IMR-90 (cell line): ENCODE results near the gene ATP4A.

Source experiments
- POLR2A ChIP-seq: IDR thresholded peaks from 2 replicates; pipeline ENCODE4 v1.6.1; 2012; ENCODE audit warnings: mild to moderate bottlenecking, low read depth, low read length
- RAD21 ChIP-seq: IDR thresholded peaks from 2 replicates; pipeline ENCODE4 v1.6.1; 2012; ENCODE audit warnings: low read length, improper control_type of control experiment
- RFX5 ChIP-seq: IDR thresholded peaks from 2 replicates; pipeline ENCODE4 v1.8.0; 2012; ENCODE audit warnings: low read depth, mild to moderate bottlenecking, low read length, moderate library complexity
- SMC3 ChIP-seq: fragments of 150-350 bp; IDR thresholded peaks from 2 replicates; pipeline ENCODE4 v1.6.1; 2016; ENCODE audit warnings: low read depth, mild to moderate bottlenecking, antibody characterized with exemption, low read length, moderate library complexity
- TF ChIP-seq, protein P1 (sequence below): conservative IDR thresholded peaks from 2 replicates; pipeline ENCODE4 v1.5.1; 2012; ENCODE audit warnings: mild to moderate bottlenecking, low read depth, low read length, improper control_type of control experiment
- TF ChIP-seq, protein P2 (sequence below): fragments of 150-350 bp; IDR thresholded peaks from 2 replicates; pipeline ENCODE4 v1.6.1; 2016; ENCODE audit warnings: low read depth, mild to moderate bottlenecking, low read length, moderate library complexity, borderline replicate concordance

DNA sequence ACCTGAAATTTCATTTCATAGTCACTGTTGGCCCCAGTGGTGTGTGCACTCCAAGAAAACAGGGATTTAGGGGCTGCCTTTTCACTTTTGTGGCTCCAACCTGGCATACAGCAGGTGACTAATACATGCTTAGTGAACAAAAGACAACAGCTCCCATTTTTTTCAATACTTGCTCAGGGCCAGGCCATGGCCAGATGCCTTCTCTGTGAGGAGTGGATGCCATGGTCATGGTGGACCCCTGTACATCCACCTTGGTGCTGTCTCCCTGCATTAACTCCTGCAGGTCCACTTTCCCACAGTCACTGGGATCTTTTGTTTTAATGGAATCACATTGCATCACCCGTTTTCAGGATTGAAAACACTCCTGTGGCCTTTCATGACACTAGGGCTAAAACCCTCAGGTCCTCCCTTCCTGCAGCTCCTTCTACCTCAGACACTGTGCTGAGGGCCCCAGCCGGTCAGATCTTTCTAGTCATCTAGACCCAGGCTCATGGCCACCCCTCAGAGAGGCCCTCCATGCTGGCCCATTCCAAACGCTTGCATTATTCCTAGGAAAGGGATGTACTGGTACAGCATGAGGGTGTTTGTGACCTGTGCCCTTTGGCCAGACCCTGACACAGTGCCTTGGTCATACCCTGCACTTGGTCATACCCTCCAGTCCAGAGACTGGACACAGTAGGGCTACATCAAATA is 19.2 kb downstream of the ATP4A start:
- TF ChIP-seq, protein P1, sequence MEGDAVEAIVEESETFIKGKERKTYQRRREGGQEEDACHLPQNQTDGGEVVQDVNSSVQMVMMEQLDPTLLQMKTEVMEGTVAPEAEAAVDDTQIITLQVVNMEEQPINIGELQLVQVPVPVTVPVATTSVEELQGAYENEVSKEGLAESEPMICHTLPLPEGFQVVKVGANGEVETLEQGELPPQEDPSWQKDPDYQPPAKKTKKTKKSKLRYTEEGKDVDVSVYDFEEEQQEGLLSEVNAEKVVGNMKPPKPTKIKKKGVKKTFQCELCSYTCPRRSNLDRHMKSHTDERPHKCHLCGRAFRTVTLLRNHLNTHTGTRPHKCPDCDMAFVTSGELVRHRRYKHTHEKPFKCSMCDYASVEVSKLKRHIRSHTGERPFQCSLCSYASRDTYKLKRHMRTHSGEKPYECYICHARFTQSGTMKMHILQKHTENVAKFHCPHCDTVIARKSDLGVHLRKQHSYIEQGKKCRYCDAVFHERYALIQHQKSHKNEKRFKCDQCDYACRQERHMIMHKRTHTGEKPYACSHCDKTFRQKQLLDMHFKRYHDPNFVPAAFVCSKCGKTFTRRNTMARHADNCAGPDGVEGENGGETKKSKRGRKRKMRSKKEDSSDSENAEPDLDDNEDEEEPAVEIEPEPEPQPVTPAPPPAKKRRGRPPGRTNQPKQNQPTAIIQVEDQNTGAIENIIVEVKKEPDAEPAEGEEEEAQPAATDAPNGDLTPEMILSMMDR, result no peak
- TF ChIP-seq RFX5 (no peak), POLR2A (no peak), RAD21 (no peak), SMC3 (no peak)
- TF ChIP-seq, protein P2, sequence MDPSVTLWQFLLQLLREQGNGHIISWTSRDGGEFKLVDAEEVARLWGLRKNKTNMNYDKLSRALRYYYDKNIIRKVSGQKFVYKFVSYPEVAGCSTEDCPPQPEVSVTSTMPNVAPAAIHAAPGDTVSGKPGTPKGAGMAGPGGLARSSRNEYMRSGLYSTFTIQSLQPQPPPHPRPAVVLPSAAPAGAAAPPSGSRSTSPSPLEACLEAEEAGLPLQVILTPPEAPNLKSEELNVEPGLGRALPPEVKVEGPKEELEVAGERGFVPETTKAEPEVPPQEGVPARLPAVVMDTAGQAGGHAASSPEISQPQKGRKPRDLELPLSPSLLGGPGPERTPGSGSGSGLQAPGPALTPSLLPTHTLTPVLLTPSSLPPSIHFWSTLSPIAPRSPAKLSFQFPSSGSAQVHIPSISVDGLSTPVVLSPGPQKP, result no peak
